ENCODE data around the gene BCL7A.
"Not testable (repeated sequence)": the region's sequence is repeated elsewhere in the genome, so short reads cannot be mapped to it uniquely, and the experiment has no call there.

The BCL7A gene

DNA sequence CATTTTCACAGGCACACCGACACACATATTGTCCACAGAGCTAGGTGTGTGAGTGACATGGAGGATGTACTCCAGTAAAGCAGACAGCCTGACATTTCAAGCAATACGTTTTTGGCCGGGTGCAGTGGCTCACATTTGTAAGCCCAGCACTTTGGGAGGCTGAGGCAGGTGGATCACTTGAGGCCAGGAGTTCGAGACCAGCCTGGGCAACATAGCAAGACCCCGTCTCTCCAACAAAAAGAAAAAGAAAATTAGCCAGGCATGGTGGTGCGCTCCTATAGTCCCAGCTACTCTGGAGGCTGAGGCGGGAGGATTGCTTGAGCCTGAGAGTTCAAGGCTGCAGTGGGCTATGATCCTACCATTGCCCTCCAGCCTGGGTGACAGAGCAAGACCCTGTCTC is 34.7 kb downstream of the BCL7A start:
- not testable (repeated sequence) for DNase-seq

GRCh38 chr12:122057007-122057735 is 35.5 kb downstream of the BCL7A start:
- DNase-seq: no peak

DNA sequence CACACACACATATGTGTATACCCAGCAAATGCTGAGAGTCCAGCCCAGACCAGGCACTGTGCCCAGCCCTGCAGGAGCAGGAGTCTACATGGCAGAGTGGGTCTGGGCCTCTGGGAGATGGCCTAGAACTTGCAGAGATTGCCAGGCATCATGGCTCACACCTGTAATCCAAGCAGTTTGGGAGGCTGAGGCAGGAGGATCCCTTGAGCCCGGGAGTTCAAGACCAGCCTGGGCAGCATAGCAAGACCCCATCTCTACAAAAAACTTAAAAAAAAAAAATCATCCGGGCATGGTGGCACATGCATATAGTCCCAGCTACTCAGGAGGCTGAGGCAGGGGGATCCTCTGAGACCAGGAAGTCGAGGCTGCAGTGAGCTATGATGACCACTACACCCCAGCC is 36.1 kb downstream of the BCL7A start:
- DNase-seq: no peak

- no peak for DNase-seq
These were observed 37.0 kb downstream of the BCL7A start for GRCh38 chr12:122058549-122059149.

- DNase-seq: no peak
These were observed 37.7 kb downstream of the BCL7A start for GRCh38 chr12:122059203-122059960.

- no peak for DNase-seq
These were observed 38.4 kb downstream of the BCL7A start for GRCh38 chr12:122060081-122060501.

GRCh38 chr12:122061253-122061652 is 39.6 kb downstream of the BCL7A start:
- no peak for DNase-seq

DNA sequence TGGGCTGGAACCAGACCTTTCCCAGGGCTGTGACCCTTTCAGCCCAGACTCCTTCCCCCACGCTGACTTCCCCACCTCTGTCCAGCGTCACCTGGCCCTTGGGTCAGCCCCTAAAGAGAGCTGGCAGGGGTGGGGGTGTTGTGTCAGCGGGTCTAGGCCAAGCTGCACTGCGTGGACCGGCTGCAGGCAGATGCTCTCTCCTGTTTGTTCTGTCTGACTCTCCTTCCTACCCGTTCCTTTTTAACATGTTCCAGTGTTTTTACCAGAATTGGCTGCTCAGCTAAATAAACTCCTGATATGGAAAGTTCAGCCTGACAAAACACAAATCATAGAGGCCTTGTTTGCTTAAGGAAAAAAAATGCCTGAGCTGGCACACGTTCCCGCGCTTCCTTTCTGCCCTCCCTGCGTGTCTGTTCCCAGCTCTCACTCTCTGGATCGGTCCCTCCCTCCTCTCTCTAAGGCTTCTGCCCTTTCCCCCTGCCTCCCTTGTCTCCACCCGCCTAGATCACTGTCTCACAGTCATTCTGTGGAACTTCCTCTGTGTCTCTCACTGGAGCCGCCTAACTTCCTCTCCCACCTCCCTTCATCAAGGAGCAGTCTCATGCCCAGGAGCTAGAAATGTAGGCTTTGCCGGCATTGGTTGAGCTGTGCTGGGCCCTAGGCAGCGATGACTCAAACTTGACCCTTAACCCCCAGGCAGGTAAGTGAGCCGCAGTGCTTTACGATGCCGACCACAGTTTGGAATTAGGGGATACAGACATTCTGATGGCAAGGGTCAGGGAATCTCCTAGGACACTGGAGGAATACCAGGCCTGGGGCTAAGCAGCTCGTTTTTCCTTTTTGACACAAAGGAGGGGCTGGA is 41.4 kb downstream of the BCL7A start:
- no peak for DNase-seq

GRCh38 chr12:122063694-122064024 is 42.0 kb downstream of the BCL7A start:
- no peak for DNase-seq

DNA sequence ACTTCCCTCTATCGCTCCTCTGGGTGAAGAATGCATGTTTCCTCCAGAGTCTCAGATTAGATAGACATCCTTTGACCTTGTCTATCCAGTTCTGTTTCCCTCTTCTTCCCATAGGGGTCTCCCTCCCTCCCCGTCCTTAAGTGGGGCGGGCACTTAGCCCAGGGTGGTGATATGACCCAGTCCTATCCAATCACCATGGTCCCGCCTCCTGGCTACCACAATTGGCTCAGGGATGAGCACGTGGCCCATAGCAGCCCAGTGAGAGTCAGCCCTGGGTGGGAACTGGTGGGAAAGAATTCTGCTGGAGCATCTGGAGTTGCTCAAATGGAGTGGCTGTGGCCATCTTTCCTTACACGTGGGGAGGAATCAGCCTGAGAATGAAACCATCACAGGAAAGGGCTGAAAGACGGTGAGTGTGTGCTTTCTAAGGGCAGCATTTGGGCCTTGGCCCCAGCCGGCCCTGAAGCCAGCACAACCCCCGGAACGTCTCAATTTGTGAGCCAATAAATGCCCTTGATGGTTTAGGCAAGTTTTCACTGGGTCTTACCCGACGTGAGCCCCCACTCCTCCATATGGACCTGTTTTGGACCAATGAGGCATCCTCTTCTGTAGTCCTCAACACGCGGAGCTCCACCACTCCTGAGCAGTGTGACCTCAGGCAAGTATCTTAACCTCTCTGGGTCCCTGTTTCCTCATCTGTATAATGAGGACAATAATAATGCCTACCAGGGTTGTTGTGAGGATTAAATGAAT is 42.5 kb downstream of the BCL7A start:
- DNase-seq: peak in 1 of 5 experiments; percentile 36

- no peak for DNase-seq
These were observed 43.3 kb downstream of the BCL7A start for GRCh38 chr12:122064780-122065588.

DNA sequence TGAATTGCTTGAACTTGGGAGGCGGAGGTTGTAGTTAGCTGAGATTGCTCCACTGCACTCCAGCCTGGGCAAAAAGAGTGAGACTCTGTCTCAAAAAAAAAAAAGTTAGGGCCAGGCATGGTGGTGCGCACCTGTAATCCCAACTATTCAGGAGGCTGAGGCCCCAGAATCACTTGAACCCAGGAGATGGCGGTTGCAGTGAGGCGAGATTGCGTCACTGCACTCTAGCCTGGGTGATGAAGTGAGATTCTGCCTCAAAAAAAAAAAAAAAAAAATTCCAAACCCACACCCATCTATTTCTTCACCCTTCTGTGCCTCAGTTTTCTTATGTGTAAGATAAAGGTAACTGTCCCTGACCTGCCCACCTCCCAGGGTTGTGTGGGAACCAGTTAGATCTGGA is 45.9 kb downstream of the BCL7A start:
- DNase-seq: no peak

- DNase-seq: peak in 2 of 5 experiments; percentile 13 to 67
These were observed 46.3 kb downstream of the BCL7A start for GRCh38 chr12:122067966-122068365.

DNA sequence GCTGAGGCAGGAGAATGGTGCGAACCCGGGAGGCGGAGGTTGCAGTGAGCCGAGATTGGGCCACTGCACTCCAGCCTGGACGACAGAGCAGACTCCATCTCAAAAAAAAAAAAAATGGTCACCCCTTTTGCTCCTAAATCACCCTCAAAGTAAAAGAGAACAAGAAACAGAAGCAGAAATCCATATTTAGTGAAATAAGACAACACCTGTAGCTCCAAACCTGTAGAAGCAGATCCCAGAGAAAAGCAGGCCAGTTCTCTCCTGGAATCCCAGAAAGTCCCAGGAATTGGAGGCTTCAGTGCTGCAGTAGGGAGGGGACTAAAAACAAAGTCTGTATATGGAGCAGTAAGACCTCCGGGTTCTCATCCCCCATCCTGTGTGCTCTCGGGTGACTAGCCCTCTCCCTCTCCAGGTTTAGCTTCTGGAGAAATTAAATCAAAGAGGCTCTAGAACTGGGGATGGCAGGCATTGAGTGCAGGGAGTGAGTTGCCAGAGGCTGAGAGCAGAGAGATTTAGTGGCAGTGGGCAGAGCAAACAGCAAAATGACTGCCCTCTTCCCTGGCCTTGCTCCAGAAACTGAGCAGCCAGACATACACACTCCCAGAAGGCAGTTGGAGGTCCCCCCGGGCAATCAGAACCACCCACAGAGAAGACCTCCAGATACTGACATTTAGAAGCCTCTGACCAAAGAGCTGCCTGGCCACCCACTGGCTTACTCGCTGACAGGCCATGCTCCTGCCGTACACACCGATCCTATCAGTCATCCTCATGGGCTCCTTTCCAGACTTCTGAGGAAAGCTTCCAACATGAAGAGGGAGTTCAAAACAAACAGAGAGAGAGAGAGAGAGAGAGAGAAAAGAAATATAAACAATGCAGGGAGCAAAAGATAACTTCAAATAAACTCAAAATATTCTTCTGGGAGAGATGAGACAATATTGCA is 50.6 kb downstream of the BCL7A start:
- no peak for DNase-seq

DNA sequence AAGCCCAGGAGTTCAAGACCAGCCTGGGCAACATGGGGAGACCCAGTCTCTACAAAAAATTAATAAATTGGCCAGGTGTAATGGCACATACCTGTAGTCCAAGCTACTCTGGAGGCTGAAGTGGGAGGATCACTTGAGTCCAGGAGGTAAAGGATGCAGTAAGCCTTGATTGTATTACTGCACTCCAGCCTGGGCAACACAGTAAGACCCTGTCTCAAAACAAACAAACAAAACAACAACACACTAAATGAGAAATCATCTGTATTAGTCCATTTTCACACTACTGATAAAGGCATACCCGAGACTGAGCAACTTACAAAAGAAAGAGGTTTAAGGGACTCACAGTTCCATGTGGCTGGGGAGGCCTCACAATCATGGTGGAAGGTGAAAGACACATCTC is 52.1 kb downstream of the BCL7A start:
- no peak for DNase-seq

- no peak for DNase-seq
These were observed 55.2 kb downstream of the BCL7A start for GRCh38 chr12:122076743-122077495.

DNA sequence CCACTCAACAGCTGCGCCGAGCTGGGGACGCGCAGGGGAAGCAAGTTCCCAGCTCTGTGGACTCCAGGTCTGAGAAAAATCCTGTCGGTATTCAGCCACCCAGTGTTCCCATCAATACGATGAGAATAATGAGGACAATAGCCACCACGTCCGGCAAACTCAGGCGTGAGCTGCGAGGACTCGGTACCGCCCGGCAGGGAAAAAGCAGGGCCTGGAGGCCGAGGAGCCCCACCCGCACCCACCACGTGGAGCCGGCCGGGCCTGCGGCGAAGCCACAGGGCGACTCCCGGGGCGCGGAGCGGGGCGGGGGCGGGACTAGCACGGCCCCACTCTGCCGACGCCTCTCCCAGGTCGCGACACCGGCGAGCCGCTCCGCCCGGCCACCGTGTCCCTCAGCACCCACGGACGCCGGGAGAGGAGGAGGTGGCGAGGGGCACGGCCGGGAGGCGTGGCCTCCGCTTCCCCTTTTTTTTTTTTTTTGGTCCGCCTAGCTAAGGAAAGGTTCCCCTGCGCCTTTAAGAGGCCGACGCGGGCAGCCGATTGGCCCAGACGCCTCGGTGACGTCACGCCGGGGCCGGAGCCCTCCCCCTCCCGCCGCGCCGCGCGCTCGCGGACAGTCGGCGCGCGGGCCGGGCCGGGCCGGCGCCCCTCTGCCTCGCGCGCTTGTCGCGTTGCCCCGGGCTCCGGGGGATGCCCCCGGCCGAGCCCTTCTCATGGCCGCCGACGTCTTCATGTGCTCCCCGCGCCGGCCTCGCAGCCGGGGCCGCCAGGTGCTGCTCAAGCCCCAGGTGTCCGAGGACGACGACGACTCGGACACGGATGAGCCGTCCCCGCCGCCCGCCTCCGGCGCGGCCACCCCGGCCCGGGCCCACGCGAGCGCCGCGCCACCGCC is 56.7 kb downstream of the BCL7A start, which contains the start of gene MLXIP:
TSS of gene MLXIP (plus strand) at position 616 of the 892 bp plus-strand sequence. CDS start at position 714, 98 bp downstream.
- peak; percentile 79 to 92 (median 80) for DNase-seq

DNA sequence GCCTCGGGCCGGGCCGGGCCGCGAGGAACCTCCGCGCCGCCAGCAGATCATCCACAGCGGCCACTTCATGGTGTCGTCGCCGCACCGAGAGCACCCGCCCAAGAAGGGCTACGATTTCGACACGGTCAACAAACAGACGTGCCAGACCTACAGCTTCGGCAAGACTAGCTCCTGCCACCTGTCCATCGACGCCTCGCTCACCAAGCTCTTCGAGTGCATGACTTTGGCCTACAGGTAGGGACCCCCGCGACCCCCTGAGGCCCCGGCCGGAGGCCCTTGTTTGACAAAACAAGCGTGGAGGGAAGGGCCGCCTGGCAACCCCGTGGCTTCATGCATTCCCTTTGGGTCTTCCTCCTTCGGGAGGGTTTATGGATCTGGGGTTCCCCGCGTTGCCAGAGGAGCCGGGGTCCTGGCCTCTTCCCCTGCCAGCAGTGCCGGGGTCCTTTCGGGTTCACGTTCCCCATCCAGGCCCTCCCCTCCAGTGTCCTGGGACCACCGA is 57.4 kb downstream of the BCL7A start:
- DNase-seq: peak in 1 of 5 experiments; percentile 49
